Glutamatergic neuron (in vitro differentiated cells): ENCODE measurements around the gene RPS6KA2. TPM values are rescaled to one million over a fixed set of nuclear protein-coding genes. Genes with fewer than 3 reads are reported as not detected.

ENCODE experiments used
- DNase-seq: peaks from one replicate; pipeline ENCODE4 v3.0.0; 2022
- H3K27ac Mint-ChIP-seq: one replicate; pipeline ENCODE4 v1.8.0; 2020; ENCODE audit warnings: mild to moderate bottlenecking, mixed read lengths, inconsistent platforms; ENCODE audit not compliant: unreplicated experiment
- H3K27me3 Mint-ChIP-seq: one replicate; pipeline ENCODE4 v1.8.0; 2020; ENCODE audit warnings: mild to moderate bottlenecking, moderate library complexity, mixed read lengths, inconsistent platforms; ENCODE audit not compliant: unreplicated experiment
- H3K36me3 Mint-ChIP-seq: one replicate; pipeline ENCODE4 v1.8.0; 2020; ENCODE audit warnings: mild to moderate bottlenecking, mixed read lengths, inconsistent platforms; ENCODE audit not compliant: unreplicated experiment
- H3K4me1 Mint-ChIP-seq: one replicate; pipeline ENCODE4 v1.8.0; 2020; ENCODE audit warnings: mild to moderate bottlenecking, low read depth, mixed read lengths, inconsistent platforms; ENCODE audit not compliant: unreplicated experiment
- H3K4me3 Mint-ChIP-seq: one replicate; pipeline ENCODE4 v1.8.0; 2020; ENCODE audit warnings: mild to moderate bottlenecking, mixed read lengths, inconsistent platforms; ENCODE audit not compliant: unreplicated experiment
- H3K9me3 Mint-ChIP-seq: one replicate; pipeline ENCODE4 v1.8.0; 2020; ENCODE audit warnings: mild to moderate bottlenecking, moderate library complexity, mixed read lengths, inconsistent platforms; ENCODE audit not compliant: unreplicated experiment
- CTCF ChIP-seq: fragments of 200-600 bp; sonication (generic); IDR thresholded peaks from one replicate; pipeline ENCODE4 v1.5.0; 2021; ENCODE audit not compliant: partially characterized antibody, unreplicated experiment
- total RNA-seq: library from RNA; stranded (reverse); fragmentation: NEBNext Ultra II Directional; extraction: Animal tissue kit (Norgen Biotek cat#: 25700); gene quantifications from one replicate; pipeline ENCODE4 v1.2.1, GENCODE V29; 2021; ENCODE audit not compliant: unreplicated experiment

The RPS6KA2 gene
- total RNA-seq, 1 donor from 2014 or later, result 109 TPM

DNA sequence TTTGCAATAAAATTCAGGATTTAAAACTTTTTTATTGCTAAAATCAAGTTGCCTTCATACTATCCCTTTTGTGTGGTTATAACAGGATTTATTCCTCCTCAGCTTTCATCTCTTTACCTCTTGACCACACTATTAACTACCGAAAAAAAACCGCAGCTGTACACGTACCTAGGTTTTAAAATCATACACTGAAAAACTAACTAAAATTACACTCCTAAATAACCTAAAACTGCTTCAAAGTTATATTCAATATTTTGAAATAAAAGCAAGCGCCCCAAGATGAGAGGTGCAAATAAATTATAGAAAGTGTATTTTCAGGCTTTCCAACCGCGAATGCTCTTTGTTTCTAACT is 245.7 kb downstream of the RPS6KA2 start:
- H3K9me3 Mint-ChIP-seq, result peaks cover 9% of the 10 kb centered on the region
- peak overlapping the region; percentile 76 for H3K27ac Mint-ChIP-seq
- TF ChIP-seq CTCF, result no peak
- no peaks in the 10 kb centered on the region for H3K36me3 Mint-ChIP-seq
- H3K4me1 Mint-ChIP-seq, result peaks cover 4% of the 10 kb centered on the region
- H3K27me3 Mint-ChIP-seq, result no peaks in the 10 kb centered on the region
- H3K4me3 Mint-ChIP-seq, result peak overlapping the region; percentile 91
- DNase-seq, result no peak

GRCh38 chr6:166379800-166380199 is 247.3 kb downstream of the RPS6KA2 start:
- H3K4me3 Mint-ChIP-seq, result no peak overlapping the region
- H3K27me3 Mint-ChIP-seq, result no peaks in the 10 kb centered on the region
- H3K36me3 Mint-ChIP-seq, result no peaks in the 10 kb centered on the region
- DNase-seq, result no peak
- no peak for TF ChIP-seq CTCF
- H3K9me3 Mint-ChIP-seq, result peaks cover 9% of the 10 kb centered on the region
- H3K4me1 Mint-ChIP-seq, result peaks cover 4% of the 10 kb centered on the region
- no peak overlapping the region for H3K27ac Mint-ChIP-seq

GRCh38 chr6:166379103-166379586 is 247.9 kb downstream of the RPS6KA2 start:
- H3K27ac Mint-ChIP-seq, result no peak overlapping the region
- no peak overlapping the region for H3K4me3 Mint-ChIP-seq
- no peak for DNase-seq
- no peak for TF ChIP-seq CTCF
- H3K27me3 Mint-ChIP-seq, result no peaks in the 10 kb centered on the region
- H3K36me3 Mint-ChIP-seq, result no peaks in the 10 kb centered on the region
- H3K4me1 Mint-ChIP-seq, result peaks cover 4% of the 10 kb centered on the region
- peaks cover 7% of the 10 kb centered on the region for H3K9me3 Mint-ChIP-seq

DNA sequence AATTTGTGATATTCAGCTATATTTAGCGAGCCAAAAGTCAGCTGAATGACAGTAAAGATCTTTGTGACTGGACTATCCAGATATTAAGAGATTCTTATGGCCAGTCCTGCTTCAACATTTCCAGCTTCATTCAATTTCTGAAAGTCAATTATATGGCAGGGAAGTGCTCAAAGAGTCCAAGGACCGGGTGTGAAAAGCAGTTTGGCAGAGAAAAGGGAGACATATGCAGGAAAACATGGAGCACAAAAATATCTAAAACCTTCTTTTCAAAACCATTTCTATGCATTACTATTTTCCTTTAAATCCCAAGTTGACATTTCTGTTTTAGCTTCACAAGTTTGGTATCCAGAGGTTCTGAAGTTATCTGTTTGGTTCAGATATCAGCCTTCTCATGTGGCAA is 249.3 kb downstream of the RPS6KA2 start:
- no peak overlapping the region for H3K27ac Mint-ChIP-seq
- no peaks in the 10 kb centered on the region for H3K27me3 Mint-ChIP-seq
- no peaks in the 10 kb centered on the region for H3K36me3 Mint-ChIP-seq
- H3K4me3 Mint-ChIP-seq, result no peak overlapping the region
- H3K4me1 Mint-ChIP-seq, result peaks cover 4% of the 10 kb centered on the region
- H3K9me3 Mint-ChIP-seq, result peaks cover 5% of the 10 kb centered on the region
- no peak for TF ChIP-seq CTCF
- DNase-seq, result no peak

- Mint-ChIP-seq H3K27me3 (no peaks in the 10 kb centered on the region), H3K36me3 (no peaks in the 10 kb centered on the region), H3K4me3 (no peak overlapping the region), H3K9me3 (no peaks in the 10 kb centered on the region), H3K4me1 (no peaks in the 10 kb centered on the region), H3K27ac (no peak overlapping the region)
- DNase-seq, result no peak
- TF ChIP-seq CTCF, result no peak
Observed at GRCh38 chr6:166375013-166375412, 252.0 kb downstream of the RPS6KA2 start.
